H1 (cell line): Measurements from ENCODE around the gene CASD1. TPM values are rescaled to one million over a fixed set of nuclear protein-coding genes. Genes with fewer than 3 reads are reported as not detected.

Source experiments
- CTCF ChIA-PET: fragments of 300-600 bp; sonication (Branson Sonifier 250); formaldehyde crosslinking; loops from one replicate; lab custom pipeline; 2021; ENCODE audit not compliant: partially characterized antibody; lab: Charles Lee
- POLR2A ChIA-PET: fragments of 300-600 bp; sonication (Branson Sonifier 250); formaldehyde crosslinking; loops from one replicate; lab custom pipeline; 2021; ENCODE audit warnings: inconsistent platforms; ENCODE audit not compliant: partially characterized antibody; lab: Charles Lee
- DNase-seq, 2 experiments: peaks; one replicate each; pipeline versions ENCODE4 v3.0.0 to v3.0.0-alpha.2; 2010 to 2022; ENCODE audit warnings: low spot score in 2 of 2, low read depth in 1 of 2, mixed read lengths in 1 of 2
- FAIRE-seq: peaks from 2 replicates; lab custom pipeline; 2011; peaks lifted over from hg19 to GRCh38; lab: Jason Lieb, UNC
- H2AFZ ChIP-seq: 2 replicates; pipeline ENCODE4 v1.8.1; 2012; ENCODE audit warnings: low read length, inconsistent platforms
- H2AK5ac ChIP-seq: 2 replicates; pipeline ENCODE4 v1.6.1; 2013; ENCODE audit warnings: low read depth, low read length
- H2BK120ac ChIP-seq: replicated peaks from 2 replicates; pipeline ENCODE3; 2013; ENCODE audit warnings: low read depth, low read length, inconsistent platforms
- H2BK12ac ChIP-seq: 2 replicates; pipeline ENCODE4 v1.6.1; 2013; ENCODE audit warnings: low read depth, low read length
- H2BK15ac ChIP-seq: 2 replicates; pipeline ENCODE4 v1.6.1; 2013; ENCODE audit warnings: low read length
- H2BK20ac ChIP-seq: 2 replicates; pipeline ENCODE4 v1.6.1; 2013; ENCODE audit warnings: low read length
- H2BK5ac ChIP-seq: 2 replicates; pipeline ENCODE4 v1.6.1; 2013; ENCODE audit warnings: low read depth, low read length
- H3K14ac ChIP-seq: 2 replicates; pipeline ENCODE4 v1.6.1; 2013; ENCODE audit warnings: inconsistent platforms; ENCODE audit not compliant: insufficient read length
- H3K18ac ChIP-seq: 2 replicates; pipeline ENCODE4 v1.6.1; 2013; ENCODE audit warnings: low read length; ENCODE audit errors: extremely low read depth
- H3K23ac ChIP-seq: 2 replicates; pipeline ENCODE4 v1.6.1; 2013; ENCODE audit warnings: inconsistent platforms; ENCODE audit not compliant: insufficient read length
- H3K23me2 ChIP-seq: 2 replicates; pipeline ENCODE4 v1.6.1; 2013; ENCODE audit warnings: low read depth, low read length
- H3K27ac ChIP-seq: 2 replicates; pipeline ENCODE4 v1.6.1; 2011; ENCODE audit warnings: low read depth, low read length, inconsistent platforms
- H3K27me3 ChIP-seq, 4 experiments: replicated peaks in 1 of 4; 1 replicate in 1 of 4; 2 replicates in 3 of 4; pipeline versions ENCODE4 v1.6.1 to v1.8.1; 2011 to 2013; ENCODE audit warnings: low read length in 3 of 4, mild to moderate bottlenecking in 3 of 4, inconsistent platforms in 2 of 4, mixed read lengths in 2 of 4, moderate library complexity in 1 of 4; ENCODE audit not compliant: control insufficient read depth in 3 of 4, insufficient read depth in 3 of 4; ENCODE audit errors: extremely low read depth in 1 of 4
- H3K36me3 ChIP-seq, 4 experiments: 2 replicates each; pipeline versions ENCODE4 v1.6.1 to v1.8.1; 2011 to 2013; ENCODE audit warnings: mild to moderate bottlenecking in 4 of 4, low read length in 3 of 4, moderate library complexity in 2 of 4, control low read depth in 1 of 4, inconsistent platforms in 1 of 4; ENCODE audit not compliant: insufficient read depth in 4 of 4, control insufficient read depth in 2 of 4
- H3K4ac ChIP-seq: replicated peaks from 2 replicates; pipeline ENCODE3; 2013; ENCODE audit warnings: low read length, low read depth, mixed read lengths, inconsistent platforms; ENCODE audit not compliant: insufficient read length
- H3K4me1 ChIP-seq, 4 experiments: replicated peaks in 1 of 4; 1 replicate in 1 of 4; 2 replicates in 3 of 4; pipeline versions ENCODE4 v1.6.1 to v1.8.1; 2011 to 2013; ENCODE audit warnings: low read length in 3 of 4, inconsistent platforms in 2 of 4, mixed read lengths in 1 of 4; ENCODE audit not compliant: insufficient read depth in 4 of 4, control insufficient read depth in 3 of 4
- H3K4me2 ChIP-seq, 2 experiments: 2 replicates each; pipeline versions ENCODE4 v1.6.1 to v1.8.1; 2011 to 2013; ENCODE audit warnings: low read depth in 2 of 2, low read length in 2 of 2, control low read depth in 1 of 2, inconsistent platforms in 1 of 2, mild to moderate bottlenecking in 1 of 2; ENCODE audit not compliant: insufficient read depth in 1 of 2
- H3K4me3 ChIP-seq, 4 experiments: fragments of 200-600, 300-600 bp in 1 of 4; sonication (generic), shearing (Covaris generic), sonication (Bioruptor Twin) in 1 of 4; 2 replicates each; pipeline versions ENCODE4 v1.5.1 to v1.8.1; 2011 to 2016; ENCODE audit warnings: low read length in 4 of 4, low read depth in 3 of 4, control low read depth in 2 of 4, inconsistent platforms in 2 of 4, mild to moderate bottlenecking in 2 of 4, mixed read lengths in 1 of 4, moderate library complexity in 1 of 4; ENCODE audit not compliant: insufficient read depth in 2 of 4; ENCODE audit errors: extremely low read depth in 1 of 4
- H3K56ac ChIP-seq: replicated peaks from 2 replicates; pipeline ENCODE3; 2013; ENCODE audit warnings: low read depth, mild to moderate bottlenecking, mixed read lengths, low read length, inconsistent platforms; ENCODE audit not compliant: insufficient read length
- H3K79me1 ChIP-seq: 2 replicates; pipeline ENCODE4 v1.6.1; 2013; ENCODE audit warnings: low read depth, low read length, control low read depth
- H3K79me2 ChIP-seq, 2 experiments: 2 replicates each; pipeline versions ENCODE4 v1.6.1 to v1.8.1; 2012 to 2013; ENCODE audit warnings: low read length in 2 of 2, mild to moderate bottlenecking in 2 of 2, inconsistent platforms in 1 of 2; ENCODE audit not compliant: insufficient read depth in 2 of 2, control insufficient read depth in 1 of 2
- H3K9ac ChIP-seq, 4 experiments: replicated peaks in 1 of 4; 1 replicate in 1 of 4; 2 replicates in 3 of 4; pipeline versions ENCODE4 v1.6.1 to v1.8.1; 2011 to 2013; ENCODE audit warnings: low read depth in 3 of 4, low read length in 3 of 4, control low read depth in 2 of 4, mild to moderate bottlenecking in 2 of 4, moderate library complexity in 2 of 4, inconsistent platforms in 1 of 4; ENCODE audit errors: extremely low read depth in 1 of 4
- H3K9me3 ChIP-seq, 2 experiments: 2 replicates each; pipeline versions ENCODE4 v1.6.1 to v1.8.1; 2012 to 2013; ENCODE audit warnings: mild to moderate bottlenecking in 2 of 2, moderate library complexity in 2 of 2, control low read depth in 1 of 2, inconsistent platforms in 1 of 2, low read depth in 1 of 2, low read length in 1 of 2, mixed read lengths in 1 of 2; ENCODE audit not compliant: insufficient read depth in 2 of 2
- H4K20me1 ChIP-seq, 2 experiments: replicated peaks in 1 of 2; 2 replicates each; pipeline versions ENCODE3 to v1.8.1; 2011 to 2013; ENCODE audit warnings: inconsistent platforms in 2 of 2, low read length in 2 of 2, mild to moderate bottlenecking in 1 of 2; ENCODE audit not compliant: insufficient read depth in 2 of 2, control insufficient read depth in 1 of 2
- H4K5ac ChIP-seq: 2 replicates; pipeline ENCODE4 v1.6.1; 2013; ENCODE audit warnings: low read length, low read depth, mixed read lengths, inconsistent platforms; ENCODE audit not compliant: insufficient read length
- H4K8ac ChIP-seq: 2 replicates; pipeline ENCODE4 v1.8.0; 2013; ENCODE audit warnings: mild to moderate bottlenecking, moderate library complexity, low read length, inconsistent platforms; ENCODE audit not compliant: insufficient read depth; ENCODE audit errors: extremely low read depth
- H4K91ac ChIP-seq: replicated peaks from 2 replicates; pipeline ENCODE3; 2013; ENCODE audit warnings: low read length, mixed read lengths, inconsistent platforms; ENCODE audit not compliant: insufficient read length
- BRCA1 ChIP-seq: IDR thresholded peaks from 2 replicates; pipeline ENCODE4 v1.6.1; 2012; ENCODE audit warnings: low read depth, low read length, improper control_type of control experiment
- CBX5 ChIP-seq: fragments of 300-800, 300-1000 bp; sonication (generic); IDR thresholded peaks from 2 replicates; pipeline ENCODE4 v1.7.1; 2016; ENCODE audit warnings: antibody characterized with exemption, low read length, low read depth
- CHD1 ChIP-seq: IDR thresholded peaks from 2 replicates; pipeline ENCODE4 v1.6.1; 2012; ENCODE audit warnings: low read depth, low read length, improper control_type of control experiment
- EP300 ChIP-seq, 2 experiments: IDR thresholded peaks; 1 replicate in 1 of 2; 2 replicates in 1 of 2; pipeline ENCODE4 v1.6.1; 2011 to 2012; ENCODE audit warnings: low read depth in 2 of 2, low read length in 2 of 2, mild to moderate bottlenecking in 2 of 2, borderline replicate concordance in 1 of 2, inconsistent platforms in 1 of 2, moderate library complexity in 1 of 2
- GTF2F1 ChIP-seq: IDR thresholded peaks from 2 replicates; pipeline ENCODE4 v1.6.1; 2012; ENCODE audit warnings: low read depth, low read length, improper control_type of control experiment, borderline replicate concordance
- KDM5A ChIP-seq: fragments of 200-600 bp; IDR thresholded peaks from 2 replicates; pipeline ENCODE4 v1.7.1; 2012; ENCODE audit warnings: mild to moderate bottlenecking, low read length, inconsistent platforms, mixed read lengths
- NANOG ChIP-seq: IDR thresholded peaks from 2 replicates; pipeline ENCODE4 v1.6.1; 2011; ENCODE audit warnings: low read length, low read depth, mild to moderate bottlenecking, inconsistent platforms; ENCODE audit not compliant: insufficient read depth, poor library complexity, severe bottlenecking
- PHF8 ChIP-seq: fragments of 200-600 bp; sonication (generic); conservative IDR thresholded peaks from 2 replicates; pipeline ENCODE4 v1.7.1; 2012; ENCODE audit warnings: low read depth, mild to moderate bottlenecking, inconsistent platforms, low read length, moderate library complexity
- POLR2A ChIP-seq, 2 experiments: IDR thresholded peaks; 1 replicate in 1 of 2; 2 replicates in 1 of 2; pipeline ENCODE4 v1.6.1; 2011; ENCODE audit warnings: low read depth in 2 of 2, low read length in 2 of 2, mild to moderate bottlenecking in 2 of 2; ENCODE audit errors: control extremely low read depth in 1 of 2
- SUZ12 ChIP-seq: fragments of 200-600 bp; sonication (generic); IDR thresholded peaks from 2 replicates; pipeline ENCODE4 v1.6.1; 2012; ENCODE audit warnings: mild to moderate bottlenecking, inconsistent platforms, low read length, moderate library complexity, mixed read lengths
- TAF1 ChIP-seq: IDR thresholded peaks from 2 replicates; pipeline ENCODE4 v1.6.1; 2011; ENCODE audit warnings: mild to moderate bottlenecking, low read depth, low read length
- TBP ChIP-seq: IDR thresholded peaks from 2 replicates; pipeline ENCODE4 v1.6.1; 2011; ENCODE audit warnings: low read depth, low read length, improper control_type of control experiment
- TCF12 ChIP-seq: IDR thresholded peaks from 2 replicates; pipeline ENCODE4 v1.6.1; 2011; ENCODE audit warnings: low read depth, mild to moderate bottlenecking, low read length
- YY1 ChIP-seq: IDR thresholded peaks from 2 replicates; pipeline ENCODE4 v1.6.1; 2011; ENCODE audit warnings: low read depth, mild to moderate bottlenecking, low read length
- WGBS, 2 experiments: shearing (Covaris generic) in 1 of 2; methylation state at CpG; one replicate each; pipeline versions ENCODE4 v1.1.6 to v1.1.7; 2013 to 2015; ENCODE audit warnings: low lambda C conversion rate in 2 of 2, mixed read lengths in 2 of 2, inconsistent platforms in 1 of 2, low coverage in 1 of 2, missing lambda C conversion rate in 1 of 2; ENCODE audit not compliant: insufficient replicate concordance in 2 of 2, insufficient coverage in 1 of 2, insufficient read length in 1 of 2; ENCODE audit errors: extremely low coverage in 1 of 2, missing lambda C conversion rate in 1 of 2; 5-methylcytosine and 5-hydroxymethylcytosine counted together
- polyA plus RNA-seq, 7 experiments: library from polyadenylated mRNA; depleted of rRNA in 3 of 7; stranded (reverse) in 5 of 7; unstranded in 2 of 7; fragments of >200 nt in 5 of 7; fragments of 200-250 nt in 2 of 7; gene quantifications; 1 replicate in 5 of 7; 2 replicates in 1 of 7; 4 replicates in 1 of 7; pipeline versions ENCODE4 v1.2.1 to v1.2.3, GENCODE V29; 2011 to 2013; ENCODE audit warnings: missing spikeins in 2 of 7, mixed read lengths in 2 of 7
- total RNA-seq: library from RNA; stranded (reverse); fragmentation: NEBNext Ultra II Directional; extraction: Animal tissue kit (Norgen Biotek cat#: 25700); gene quantifications from 2 replicates; pipeline ENCODE4 v1.2.1, GENCODE V29; 2021
- TF ChIP-seq, protein P1 (sequence below): IDR thresholded peaks from 2 replicates; pipeline ENCODE4 v1.6.1; 2011; ENCODE audit warnings: low read depth, mild to moderate bottlenecking, low read length; ENCODE audit not compliant: insufficient read depth

The CASD1 gene
- total and polyA plus RNA-seq, 2 of the 8 experiments (the other 6 are each of a cell fraction or from before 2014, with no cell fraction given), result 14.2 to 18.8 TPM

DNA sequence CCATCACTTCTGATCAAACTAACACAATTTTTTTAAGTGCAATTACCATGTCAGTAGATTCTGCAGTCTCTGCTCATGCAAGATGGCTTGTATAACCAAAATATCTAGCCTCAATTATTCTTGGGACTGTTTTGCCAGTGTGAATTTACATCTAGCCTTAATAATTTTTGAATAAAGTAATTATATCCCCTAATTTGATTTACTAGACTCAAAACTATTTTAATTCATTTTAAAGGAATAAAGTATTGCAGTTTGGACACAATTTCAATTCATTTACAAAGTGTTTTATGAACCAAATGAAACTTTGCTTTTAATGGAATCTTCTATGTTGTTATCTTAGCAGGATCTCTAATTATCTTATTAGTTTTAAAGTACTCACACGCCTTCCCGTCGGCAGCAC lies 90.7 kb downstream of the CASD1 start:
- DNase-seq (no peak), FAIRE-seq (no peak)
- H3K9ac ChIP-seq, result no peak overlapping the region
- H3K14ac ChIP-seq, result no peak overlapping the region
- H3K27ac ChIP-seq, result no peak overlapping the region
- no peaks in the 10 kb centered on the region for H3K4me1 ChIP-seq
- H3K9me3 ChIP-seq, result no peaks in the 10 kb centered on the region
- H4K5ac ChIP-seq, result no peak overlapping the region
- H4K20me1 ChIP-seq, result no peaks in the 10 kb centered on the region
- H3K79me2 ChIP-seq, result no peaks in the 10 kb centered on the region
- H3K4me3 ChIP-seq, result no peak overlapping the region
- no peaks in the 10 kb centered on the region for H3K79me1 ChIP-seq
- no peaks in the 10 kb centered on the region for H3K27me3 ChIP-seq
- WGBS, 2 experiments, result 95% methylated on average over 3 of the region's 3 CpGs; no CpG with 5 or more reads in 1 of the 2 experiments
- no peak overlapping the region for H2BK15ac ChIP-seq
- POLR2A ChIA-PET, result no interaction called here
- H3K23ac ChIP-seq, result no peak overlapping the region
- H2BK120ac ChIP-seq, result no peak overlapping the region
- H4K8ac ChIP-seq, result no peak overlapping the region
- H3K4me2 ChIP-seq, result no peak overlapping the region
- peaks cover 0 to 8% (median 0%) of the 10 kb centered on the region in 4 experiments; a peak in 2 of 8 replicates for H3K36me3 ChIP-seq
- H2AFZ ChIP-seq, result no peak overlapping the region
- H3K4ac ChIP-seq, result no peak overlapping the region
- no peak overlapping the region for H2BK12ac ChIP-seq
- CTCF ChIA-PET, result no interaction called here
- H2BK20ac ChIP-seq, result no peak overlapping the region
- H2AK5ac ChIP-seq, result no peak overlapping the region
- H2BK5ac ChIP-seq, result no peak overlapping the region
- no peaks in the 10 kb centered on the region for H3K23me2 ChIP-seq
- H4K91ac ChIP-seq, result no peak overlapping the region
- H3K56ac ChIP-seq, result no peak overlapping the region
- no peak overlapping the region for H3K18ac ChIP-seq
- TF ChIP-seq TBP, result no peak
- TF ChIP-seq EP300 (IDR thresholded peaks at IDR 0.05; ENCODE audit: borderline replicate concordance in 1 of 2, low read depth in 2 of 2, low read length in 2 of 2), result no peak
- TF ChIP-seq PHF8, result no peak
- no peak for TF ChIP-seq TAF1
- TF ChIP-seq SUZ12, result no peak
- no peak for TF ChIP-seq CBX5
- TF ChIP-seq, protein P1, sequence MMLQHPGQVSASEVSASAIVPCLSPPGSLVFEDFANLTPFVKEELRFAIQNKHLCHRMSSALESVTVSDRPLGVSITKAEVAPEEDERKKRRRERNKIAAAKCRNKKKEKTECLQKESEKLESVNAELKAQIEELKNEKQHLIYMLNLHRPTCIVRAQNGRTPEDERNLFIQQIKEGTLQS, result no peak
- TF ChIP-seq BRCA1, result no peak
- TF ChIP-seq CHD1, result no peak
- no peak for TF ChIP-seq NANOG
- TF ChIP-seq KDM5A, result no peak
- no peak for TF ChIP-seq TCF12
- no peak for TF ChIP-seq YY1
- no peak for TF ChIP-seq POLR2A (IDR thresholded peaks at IDR 0.05; ENCODE audit: control extremely low read depth in 1 of 2, low read depth in 2 of 2, low read length in 2 of 2)
- TF ChIP-seq GTF2F1, result no peak
